CD4-positive, alpha-beta T cell (primary cell): ENCODE data around the gene STIMATE. TPM values are rescaled to one million over a fixed set of nuclear protein-coding genes. Genes with fewer than 3 reads are reported as not detected.

Experiments
- ATAC-seq: fragments of 200-7000 bp; cut with Tn5 transposase; one replicate; pipeline ENCODE4 v1.10.0; 2022; ENCODE audit warnings: mild to moderate bottlenecking; ENCODE audit not compliant: poor library complexity
- CTCF ChIA-PET: fragments of 350-600 bp; sonication (Branson Sonifier 250); formaldehyde crosslinking; loops from one replicate; lab custom pipeline; 2021; ENCODE audit warnings: antibody characterized with exemption, inconsistent platforms; lab: Charles Lee
- POLR2A ChIA-PET: fragments of 350-600 bp; sonication (Branson Sonifier 250); formaldehyde crosslinking; loops from one replicate; lab custom pipeline; 2021; ENCODE audit warnings: antibody characterized with exemption, inconsistent platforms; lab: Charles Lee
- DNase-seq, 14 experiments: peaks; one replicate each; pipeline ENCODE4 v3.0.0-alpha.2; 2013 to 2020; ENCODE audit warnings: mixed read lengths in 2 of 14
- H3K27ac ChIP-seq, 2 donors: one replicate each; pipeline versions ENCODE4 v1.5.1 to v1.7.0; 2013; ENCODE audit warnings: low read length in 2 of 2, low read depth in 1 of 2, mild to moderate bottlenecking in 1 of 2
- H3K27me3 ChIP-seq, 2 experiments: 1 replicate in 1 of 2; 2 replicates in 1 of 2; pipeline versions ENCODE4 v1.6.1 to v1.7.0; 2013; ENCODE audit warnings: low read length in 2 of 2, control low read depth in 1 of 2, mild to moderate bottlenecking in 1 of 2, moderate library complexity in 1 of 2; ENCODE audit not compliant: insufficient read depth in 2 of 2, control insufficient read depth in 1 of 2
- H3K36me3 ChIP-seq: one replicate; pipeline ENCODE4 v1.6.1; 2013; ENCODE audit warnings: low read length, control low read depth; ENCODE audit not compliant: insufficient read depth
- H3K4me1 ChIP-seq: one replicate; pipeline ENCODE4 v1.6.1; 2013; ENCODE audit warnings: low read length, control low read depth; ENCODE audit not compliant: insufficient read depth
- H3K4me3 ChIP-seq: one replicate; pipeline ENCODE4 v1.5.1; 2013; ENCODE audit warnings: mild to moderate bottlenecking, low read length, moderate library complexity
- H3K9me3 ChIP-seq, 2 experiments: 1 replicate in 1 of 2; 2 replicates in 1 of 2; pipeline versions ENCODE4 v1.6.1 to v1.7.0; 2013; ENCODE audit warnings: low read length in 2 of 2, mild to moderate bottlenecking in 2 of 2, control low read depth in 1 of 2, moderate library complexity in 1 of 2; ENCODE audit not compliant: control insufficient read depth in 1 of 2, insufficient read depth in 1 of 2
- H3K27ac Mint-ChIP-seq: one replicate; pipeline ENCODE4 v1.8.0; 2020; ENCODE audit warnings: mixed read lengths
- H3K27me3 Mint-ChIP-seq: one replicate; pipeline ENCODE4 v1.8.0; 2021; ENCODE audit warnings: mixed read lengths
- H3K36me3 Mint-ChIP-seq: one replicate; pipeline ENCODE4 v1.8.0; 2021; ENCODE audit warnings: low read depth, mixed read lengths
- H3K4me1 Mint-ChIP-seq: one replicate; pipeline ENCODE4 v1.8.0; 2021; ENCODE audit warnings: low read depth, mixed read lengths
- H3K4me3 Mint-ChIP-seq: one replicate; pipeline ENCODE4 v1.8.0; 2020; ENCODE audit warnings: mild to moderate bottlenecking, mixed read lengths
- H3K9me3 Mint-ChIP-seq: one replicate; pipeline ENCODE4 v1.8.0; 2020; ENCODE audit warnings: mixed read lengths
- CTCF ChIP-seq: fragments of 200-600 bp; IDR thresholded peaks from one replicate; pipeline ENCODE4 v1.8.0; 2022; ENCODE audit warnings: antibody characterized with exemption, mild to moderate bottlenecking
- intact Hi-C, 2 experiments: fragments of 100-400 bp; cut with DNase I in 1 of 2; cut with micrococcal nuclease in 1 of 2; formaldehyde crosslinking; loops; one replicate each; pipeline versions ENCODE4 v1.15.1 to v1.9.0; 2023 to 2025; cut with DNase I, micrococcal nuclease
- total RNA-seq, 174 experiments: library from RNA in 2 of 174; stranded (reverse) in 2 of 174; gene quantifications; one replicate each; pipeline ENCODE4 v1.2.3 and lab custom pipeline; 2021 to 2026

STIMATE gene
- total RNA-seq, 2 experiments from 2014 or later = 39.8 to 42.6 TPM

- H3K4me3 ChIP-seq = no peak overlapping the region
- peaks cover 19% of the 10 kb centered on the region for H3K36me3 ChIP-seq
- ChIA-PET POLR2A (no interaction called here), CTCF (no interaction called here)
- H3K9me3 ChIP-seq = no peaks in the 10 kb centered on the region
- H3K4me3 Mint-ChIP-seq = no peak overlapping the region
- no peaks in the 10 kb centered on the region for H3K27me3 Mint-ChIP-seq
- intact Hi-C loops = no loop called here
- H3K27ac Mint-ChIP-seq = no peak overlapping the region
- H3K27me3 ChIP-seq = no peaks in the 10 kb centered on the region
- no peak overlapping the region for H3K27ac ChIP-seq
- no peaks in the 10 kb centered on the region for H3K4me1 ChIP-seq
- no peak for TF ChIP-seq CTCF
- ATAC-seq (no peak), DNase-seq (no peak)
- H3K9me3 Mint-ChIP-seq = no peaks in the 10 kb centered on the region
- no peaks in the 10 kb centered on the region for H3K4me1 Mint-ChIP-seq
- peaks cover 12% of the 10 kb centered on the region for H3K36me3 Mint-ChIP-seq
Measured at GRCh38 chr3:52831500-52832301, 65.6 kb downstream of the STIMATE start.

- Mint-ChIP-seq H3K4me1 (no peaks in the 10 kb centered on the region), H3K27ac (no peak within 1 kb of the TSS), H3K9me3 (no peaks in the 10 kb centered on the region), H3K27me3 (no peaks in the 10 kb centered on the region), H3K36me3 (peaks cover 5% of the 10 kb centered on the region), H3K4me3 (no peak within 1 kb of the TSS)
- H3K9me3 ChIP-seq = no peaks in the 10 kb centered on the region
- H3K27ac ChIP-seq = no peak within 1 kb of the TSS
- no peak for TF ChIP-seq CTCF
- peaks cover 11% of the 10 kb centered on the region for H3K36me3 ChIP-seq
- intact Hi-C loops = no loop called here
- no peak within 1 kb of the TSS for H3K4me3 ChIP-seq
- ChIA-PET CTCF (no interaction called here), POLR2A (no interaction called here)
- DNase-seq = no peak
- ATAC-seq = no peak
- H3K4me1 ChIP-seq = no peaks in the 10 kb centered on the region
- H3K27me3 ChIP-seq = no peaks in the 10 kb centered on the region
Measured at GRCh38 chr3:52830535-52831258, 66.7 kb downstream of the STIMATE start, which contains the start of gene ITIH4. Gene ITIH4, minus strand, starts transcription at chr3:52830672. Its CDS starts 30 bp downstream, at chr3:52830642.

GRCh38 chr3:52829906-52830463 lies 67.4 kb downstream of the STIMATE start:
- Mint-ChIP-seq H3K4me1 (no peaks in the 10 kb centered on the region), H3K9me3 (no peaks in the 10 kb centered on the region), H3K36me3 (peaks cover 8% of the 10 kb centered on the region), H3K27me3 (no peaks in the 10 kb centered on the region), H3K4me3 (no peak overlapping the region), H3K27ac (no peak overlapping the region)
- intact Hi-C loops = no loop called here
- no peak overlapping the region for H3K27ac ChIP-seq
- ChIA-PET CTCF (no interaction called here), POLR2A (no interaction called here)
- H3K27me3 ChIP-seq = no peaks in the 10 kb centered on the region
- H3K36me3 ChIP-seq = peaks cover 5% of the 10 kb centered on the region
- ATAC-seq = no peak
- no peaks in the 10 kb centered on the region for H3K4me1 ChIP-seq
- no peaks in the 10 kb centered on the region for H3K9me3 ChIP-seq
- no peak for DNase-seq
- H3K4me3 ChIP-seq = no peak overlapping the region
- TF ChIP-seq CTCF = no peak
